ENCODE results near the gene DTX2. TPM values are rescaled to one million over a fixed set of nuclear protein-coding genes. Genes with fewer than 3 reads are reported as not detected.
A peak's percentile ranks its signal among the peaks of the same experiment; 100 is the strongest.
"Not testable (repeated sequence)": the region's sequence is repeated elsewhere in the genome, so short reads cannot be mapped to it uniquely, and the experiment has no call there.

Gene DTX2
- total RNA-seq, 1 experiment from 2014 or later = 100 TPM

GRCh38 chr7:76503244-76503643, 41.7 kb downstream of the DTX2 start:
- H3K27ac ChIP-seq; POLR2A ChIA-PET (ENCODE audit: unreplicated experiment); H2AFZ ChIP-seq; DNase-seq; BruUV-seq (replicated peaks); H4K20me1 ChIP-seq (ENCODE audit: insufficient read depth); H3K4me3 ChIP-seq; H3K4me1 ChIP-seq (replicated peaks; ENCODE audit: insufficient read depth); H3K9me2 ChIP-seq (ENCODE audit: insufficient read depth); intact Hi-C loops (cut with micrococcal nuclease; ENCODE audit: unreplicated experiment); H3K36me3 ChIP-seq (ENCODE audit: low read depth); H3K4me2 ChIP-seq; H3K79me2 ChIP-seq (ENCODE audit: low read depth); CTCF ChIA-PET; H3K9me3 ChIP-seq (ENCODE audit: insufficient read depth, low read depth); H3K27me3 ChIP-seq (ENCODE audit: insufficient read depth, low read depth): not testable (repeated sequence)
- peaks cover 18% of the 10 kb centered on the region; the same call in 1 of the 2 replicates for H3F3A ChIP-seq (ENCODE audit: insufficient read depth, low read depth)

DNA sequence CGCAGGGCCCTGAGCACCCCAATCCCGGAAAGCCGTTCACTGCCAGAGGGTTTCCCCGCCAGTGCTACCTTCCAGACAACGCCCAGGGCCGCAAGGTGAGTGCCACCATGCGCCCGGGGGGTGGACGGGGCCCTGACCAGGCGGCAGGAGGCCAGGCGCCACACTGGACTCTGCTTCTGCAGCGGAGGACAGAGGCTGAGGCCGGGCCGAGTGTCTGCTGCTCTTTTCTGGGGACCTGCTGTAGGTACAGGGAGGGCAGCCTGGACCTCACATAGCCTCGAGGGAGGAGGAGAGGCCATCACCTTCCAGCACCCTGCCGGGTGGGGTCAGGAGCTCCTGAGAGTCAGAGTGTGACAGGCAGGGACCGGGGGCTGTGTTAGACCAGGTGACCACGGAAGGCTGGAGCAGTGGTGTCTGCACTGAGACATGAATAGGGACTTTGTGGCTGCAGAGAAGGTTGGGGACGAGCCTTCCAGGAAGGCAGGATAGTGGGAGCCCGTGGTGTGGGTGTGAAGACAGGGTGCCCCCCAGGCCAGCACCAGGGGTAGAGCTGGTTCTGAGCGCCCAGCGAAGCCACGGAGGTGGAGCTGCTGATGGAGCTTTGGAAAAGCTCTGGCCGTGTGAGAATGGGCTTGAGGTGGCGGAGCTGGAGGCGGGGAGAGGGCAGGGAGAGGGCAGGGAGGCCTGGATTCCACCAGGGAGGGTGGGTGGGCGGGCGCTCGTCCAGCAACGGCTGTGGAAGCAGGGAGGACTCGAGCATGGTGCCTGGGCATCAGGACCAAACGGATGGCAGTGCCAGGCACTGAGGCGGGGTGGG, 43.0 kb downstream of the DTX2 start:
- H3K9me2 ChIP-seq (ENCODE audit: insufficient read depth); CTCF ChIA-PET; H3K9me3 ChIP-seq (ENCODE audit: insufficient read depth, low read depth); H3K4me2 ChIP-seq; H2AFZ ChIP-seq; H3K4me3 ChIP-seq; H4K20me1 ChIP-seq (ENCODE audit: insufficient read depth); H3K27me3 ChIP-seq (ENCODE audit: insufficient read depth, low read depth); POLR2A ChIA-PET (ENCODE audit: unreplicated experiment); intact Hi-C loops (cut with micrococcal nuclease; ENCODE audit: unreplicated experiment); H3K4me1 ChIP-seq (replicated peaks; ENCODE audit: insufficient read depth); H3K79me2 ChIP-seq (ENCODE audit: low read depth); H3K36me3 ChIP-seq (ENCODE audit: low read depth); BruUV-seq (replicated peaks); H3K27ac ChIP-seq: not testable (repeated sequence)
- peak in 1 of 2 experiments; percentile 32 for DNase-seq
- peaks cover 31% of the 10 kb centered on the region for H3F3A ChIP-seq (ENCODE audit: insufficient read depth, low read depth)

GRCh38 chr7:76505168-76506080, 43.9 kb downstream of the DTX2 start:
- Histone ChIP-seq H4K20me1 (ENCODE audit: insufficient read depth) (no peaks in the 10 kb centered on the region), H2AFZ (no peak overlapping the region), H3K9me2 (ENCODE audit: insufficient read depth) (no peaks in the 10 kb centered on the region), H3F3A (ENCODE audit: insufficient read depth, low read depth) (peaks cover 38% of the 10 kb centered on the region), H3K27ac (no peak overlapping the region), H3K4me3 (no peak overlapping the region), H3K79me2 (ENCODE audit: low read depth) (no peaks in the 10 kb centered on the region), H3K4me2 (no peak overlapping the region), H3K36me3 (ENCODE audit: low read depth) (no peaks in the 10 kb centered on the region; the same call in 1 of the 2 replicates), H3K27me3 (ENCODE audit: insufficient read depth, low read depth) (no peaks in the 10 kb centered on the region), H3K9me3 (ENCODE audit: insufficient read depth, low read depth) (no peaks in the 10 kb centered on the region), H3K4me1 (replicated peaks; ENCODE audit: insufficient read depth) (peaks cover 14% of the 10 kb centered on the region)
- ChIA-PET POLR2A (ENCODE audit: unreplicated experiment) (no interaction called here), CTCF (no interaction called here)
- BruUV-seq (replicated peaks) = no TSS peak
- no peak for DNase-seq
- intact Hi-C loops (cut with micrococcal nuclease; ENCODE audit: unreplicated experiment) = loop anchor here (2.0 kb wide), 1 partner anchor 493 kb away; no protein-coding TSS in a partner anchor
- no peak for TF ChIP-seq CTCF (conservative IDR thresholded peaks at IDR 0.05)
- no peak for TF ChIP-seq EZH2 (IDR thresholded peaks at IDR 0.05; ENCODE audit: low read depth)

- intact Hi-C loops (cut with micrococcal nuclease; ENCODE audit: unreplicated experiment) = loop anchor here (2.0 kb wide), 1 partner anchor 493 kb away; no protein-coding TSS in a partner anchor
- CTCF ChIA-PET = no interaction called here
- DNase-seq = peak in 1 of 2 experiments; percentile 32
Measured at GRCh38 chr7:76506081-76506440, 44.6 kb downstream of the DTX2 start.

GRCh38 chr7:76506643-76507042, 45.1 kb downstream of the DTX2 start:
- H3K9me3 ChIP-seq (ENCODE audit: insufficient read depth, low read depth); H3K4me3 ChIP-seq; DNase-seq; H3K79me2 ChIP-seq (ENCODE audit: low read depth); H4K20me1 ChIP-seq (ENCODE audit: insufficient read depth); H3K27ac ChIP-seq; H3K4me2 ChIP-seq; H3K9me2 ChIP-seq (ENCODE audit: insufficient read depth); BruUV-seq (replicated peaks); H2AFZ ChIP-seq; H3K27me3 ChIP-seq (ENCODE audit: insufficient read depth, low read depth); H3K36me3 ChIP-seq (ENCODE audit: low read depth); CTCF ChIA-PET: not testable (repeated sequence)
- Histone ChIP-seq H3F3A (ENCODE audit: insufficient read depth, low read depth) (peaks cover 38% of the 10 kb centered on the region), H3K4me1 (replicated peaks; ENCODE audit: insufficient read depth) (peaks cover 17% of the 10 kb centered on the region)
- intact Hi-C loops (cut with micrococcal nuclease; ENCODE audit: unreplicated experiment) = loop anchor here (2.0 kb wide), 1 partner anchor 492 kb away; no protein-coding TSS in a partner anchor
- POLR2A ChIA-PET (ENCODE audit: unreplicated experiment) = interaction anchor here (0.6 kb wide), 1 partner anchor 212 kb away, joined by 7 read pairs; no protein-coding TSS in a partner anchor

More at GRCh38 chr7:76506081-76506440, 44.6 kb downstream of the DTX2 start:
- no peaks in the 10 kb centered on the region for H3K9me3 ChIP-seq (ENCODE audit: insufficient read depth, low read depth)
- POLR2A ChIA-PET (ENCODE audit: unreplicated experiment) = interaction anchor here (0.6 kb wide), 1 partner anchor 212 kb away, joined by 7 read pairs; no protein-coding TSS in a partner anchor
- H4K20me1 ChIP-seq (ENCODE audit: insufficient read depth) = no peaks in the 10 kb centered on the region
- no peaks in the 10 kb centered on the region for H3K79me2 ChIP-seq (ENCODE audit: low read depth)
- H3K27ac ChIP-seq = no peak overlapping the region
- H3F3A ChIP-seq (ENCODE audit: insufficient read depth, low read depth) = peaks cover 38% of the 10 kb centered on the region
- peaks cover 17% of the 10 kb centered on the region for H3K4me1 ChIP-seq (replicated peaks; ENCODE audit: insufficient read depth)
- no TSS peak for BruUV-seq (replicated peaks)
- H3K4me3 ChIP-seq = no peak overlapping the region
- H2AFZ ChIP-seq = no peak overlapping the region
- H3K9me2 ChIP-seq (ENCODE audit: insufficient read depth) = no peaks in the 10 kb centered on the region
- H3K27me3 ChIP-seq (ENCODE audit: insufficient read depth, low read depth) = no peaks in the 10 kb centered on the region
- H3K4me2 ChIP-seq = no peak overlapping the region
- TF ChIP-seq EZH2 (IDR thresholded peaks at IDR 0.05; ENCODE audit: low read depth) = no peak
- no peak for TF ChIP-seq CTCF (conservative IDR thresholded peaks at IDR 0.05)
- no peaks in the 10 kb centered on the region; the same call in 1 of the 2 replicates for H3K36me3 ChIP-seq (ENCODE audit: low read depth)

All from PC-9 (cell line).